GM19372 (cell line): ENCODE data around the gene CCDC188.

Experiments
- ATAC-seq: cut with Tn5 transposase; IDR thresholded peaks from one replicate; pipeline ENCODE4 v1.9.1; 2021; ENCODE audit warnings: mild to moderate bottlenecking, low read depth, moderate library complexity; ENCODE audit not compliant: unreplicated experiment

Gene CCDC188

DNA sequence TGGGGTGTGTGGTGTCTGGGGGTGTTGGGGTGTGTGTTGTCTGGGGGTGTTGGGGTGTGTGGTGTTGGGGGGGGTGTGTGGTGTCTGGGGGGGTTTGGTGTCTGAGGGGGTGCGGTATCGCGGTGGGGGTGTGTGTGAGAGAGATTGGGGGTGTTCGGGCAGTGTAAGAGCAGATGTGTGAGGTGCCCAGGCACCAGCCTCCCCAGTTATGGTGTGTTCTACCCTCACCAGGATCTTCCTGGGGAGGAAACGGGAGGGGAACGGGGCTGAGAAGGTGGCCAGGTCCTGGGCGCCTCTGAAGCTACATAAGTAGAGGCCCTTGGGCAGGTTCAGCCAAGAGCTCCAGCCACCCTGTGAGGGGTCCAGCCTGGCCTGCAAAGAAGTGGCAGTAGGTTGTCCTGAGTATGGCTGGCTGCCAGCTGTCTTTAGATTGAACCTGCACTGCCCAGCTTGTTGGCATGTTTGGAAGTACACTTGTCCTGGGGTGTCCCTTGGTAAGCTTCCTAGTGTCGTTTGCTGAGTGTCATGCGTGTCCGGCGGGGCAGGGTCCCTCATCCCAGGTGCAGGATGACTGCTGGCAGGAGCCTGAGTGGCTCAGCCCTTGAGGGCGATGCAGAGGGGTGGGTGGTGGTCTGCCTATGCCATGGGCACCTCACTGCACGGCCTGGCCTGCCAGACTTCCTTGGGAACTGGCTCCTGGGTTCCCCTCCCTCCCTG lies 27.3 kb downstream of the CCDC188 start:
- no peak for ATAC-seq

DNA sequence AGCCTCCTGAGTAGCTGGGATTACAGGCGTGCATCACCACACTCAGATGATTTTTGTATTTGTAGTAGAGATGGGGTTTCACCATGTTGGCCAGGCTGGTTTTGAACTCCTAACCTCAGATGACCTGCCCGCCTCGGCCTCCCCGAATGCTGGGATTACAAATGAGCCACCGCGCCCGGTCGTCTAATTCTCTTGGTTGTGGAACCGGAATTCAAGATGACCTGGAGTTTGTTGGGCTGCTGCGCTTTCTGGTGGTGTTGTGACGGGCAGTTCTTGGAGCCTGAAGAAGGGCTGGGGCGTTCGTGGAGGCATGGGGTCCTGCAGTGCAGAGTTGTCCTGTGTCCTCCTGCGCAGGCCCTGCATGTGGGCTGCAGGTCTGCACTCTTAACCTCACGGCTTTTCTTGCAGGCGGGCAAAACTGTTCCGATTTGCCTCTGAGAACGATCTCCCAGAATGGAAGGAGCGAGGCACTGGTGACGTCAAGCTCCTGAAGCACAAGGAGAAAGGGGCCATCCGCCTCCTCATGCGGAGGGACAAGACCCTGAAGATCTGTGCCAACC lies 28.9 kb downstream of the CCDC188 start:
- no peak for ATAC-seq

DNA sequence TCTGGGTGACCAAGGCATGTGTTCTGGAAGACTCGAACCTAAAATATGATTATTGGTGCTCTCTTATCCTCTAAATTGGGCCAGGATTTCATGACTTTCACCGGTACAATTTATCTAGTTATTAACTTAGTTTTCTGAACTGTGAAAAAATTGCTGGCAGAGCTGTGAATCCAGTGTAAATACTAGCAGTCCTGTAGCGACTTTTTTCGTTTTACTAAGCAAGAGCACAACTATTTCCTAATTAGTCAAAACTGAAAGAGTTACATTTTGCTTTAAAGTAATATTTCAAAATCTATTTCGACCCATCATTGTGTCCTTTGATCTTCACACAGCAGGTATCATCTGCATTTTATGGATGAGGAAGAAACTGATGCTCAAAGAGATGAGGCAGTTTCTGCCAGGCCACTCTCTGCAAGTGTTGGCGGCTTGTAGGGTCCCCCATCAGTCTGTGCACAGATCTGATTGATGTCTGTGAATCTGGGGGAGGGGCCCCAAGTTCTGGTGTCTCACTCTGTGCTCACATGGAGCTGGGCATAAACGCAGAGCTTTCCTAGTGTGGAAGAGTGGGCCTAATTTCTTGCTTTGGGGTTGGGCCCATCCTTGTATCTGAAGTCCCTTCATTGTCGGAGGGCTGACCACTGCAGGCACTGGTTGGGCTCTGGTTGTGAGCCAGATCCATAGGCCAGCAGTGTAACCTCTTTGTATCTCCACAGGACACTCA lies 32.4 kb downstream of the CCDC188 start:
- ATAC-seq, result no peak

DNA sequence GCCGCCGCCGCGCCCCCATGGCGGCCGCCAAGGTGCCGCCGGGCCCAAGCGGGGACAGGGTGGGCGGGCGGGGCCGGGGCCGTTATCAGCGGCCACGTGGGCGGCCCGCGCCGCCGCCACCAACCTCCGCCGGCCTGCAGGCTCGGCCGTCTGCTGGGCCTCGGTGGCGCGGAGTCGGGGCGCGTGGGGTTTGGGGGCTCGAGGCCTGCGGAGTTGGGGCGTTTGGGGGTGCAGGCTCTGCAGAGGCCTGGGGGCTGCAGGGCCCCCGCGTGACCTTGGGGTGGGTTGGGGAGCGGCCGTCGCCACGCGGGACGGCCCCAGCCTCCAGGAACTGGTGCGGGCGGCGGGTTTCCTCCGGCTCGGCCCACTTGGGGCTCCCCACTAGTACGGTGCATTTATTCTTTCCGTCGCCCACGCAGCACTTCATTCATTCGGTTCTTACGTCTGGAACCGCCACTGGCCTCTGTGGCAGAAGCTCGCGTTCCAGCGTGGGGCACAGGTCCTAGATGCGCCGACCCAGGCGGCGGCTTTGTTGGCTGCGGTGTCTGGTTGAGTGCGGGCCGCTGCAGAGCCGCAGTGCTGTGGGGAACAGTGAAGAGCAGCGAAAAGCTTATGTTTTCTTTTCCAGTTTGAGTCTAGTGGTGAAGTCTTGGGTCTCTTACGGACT lies 33.1 kb downstream of the CCDC188 start:
- peak; percentile 17 for ATAC-seq

DNA sequence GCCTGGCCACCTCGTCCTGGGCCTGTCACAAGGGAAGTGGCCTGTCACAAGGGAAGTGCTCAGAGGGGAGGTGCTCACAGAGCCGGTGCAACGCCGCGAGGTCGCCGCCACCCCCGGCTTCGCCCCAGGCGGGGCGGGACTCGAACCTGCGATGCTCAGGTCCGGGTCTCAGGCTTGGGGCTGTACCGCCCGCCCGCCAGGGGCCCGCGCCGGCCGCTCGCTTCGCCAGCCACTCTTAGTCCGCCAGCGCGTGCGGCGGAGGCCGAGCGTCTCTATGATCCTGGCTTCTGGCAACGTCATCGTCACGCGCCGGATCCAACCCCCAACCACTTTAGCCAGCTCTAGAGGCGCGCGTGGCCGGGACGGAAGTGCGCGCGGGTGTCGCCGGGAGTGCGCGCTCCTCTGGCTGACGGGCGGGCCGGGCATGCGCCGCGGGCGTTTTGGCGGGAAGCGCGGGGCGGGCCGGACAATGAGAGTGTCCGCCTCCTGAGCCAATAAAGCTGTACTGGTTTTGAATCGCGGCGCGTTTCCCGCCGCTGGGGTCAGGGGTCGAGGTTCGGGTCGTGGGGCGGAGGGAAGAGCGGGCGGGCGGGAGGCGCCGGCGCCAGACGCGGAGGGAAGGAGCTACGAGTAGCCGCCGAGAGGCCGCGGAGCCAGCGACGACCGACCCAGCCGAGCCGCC lies 33.8 kb downstream of the CCDC188 start, which contains the start of gene TRMT2A:
TRMT2A (minus strand) TSS at position 276 of the 682 bp plus-strand sequence. CDS start 320 bp downstream, outside the sequence.
- ATAC-seq, result peak; percentile 82

DNA sequence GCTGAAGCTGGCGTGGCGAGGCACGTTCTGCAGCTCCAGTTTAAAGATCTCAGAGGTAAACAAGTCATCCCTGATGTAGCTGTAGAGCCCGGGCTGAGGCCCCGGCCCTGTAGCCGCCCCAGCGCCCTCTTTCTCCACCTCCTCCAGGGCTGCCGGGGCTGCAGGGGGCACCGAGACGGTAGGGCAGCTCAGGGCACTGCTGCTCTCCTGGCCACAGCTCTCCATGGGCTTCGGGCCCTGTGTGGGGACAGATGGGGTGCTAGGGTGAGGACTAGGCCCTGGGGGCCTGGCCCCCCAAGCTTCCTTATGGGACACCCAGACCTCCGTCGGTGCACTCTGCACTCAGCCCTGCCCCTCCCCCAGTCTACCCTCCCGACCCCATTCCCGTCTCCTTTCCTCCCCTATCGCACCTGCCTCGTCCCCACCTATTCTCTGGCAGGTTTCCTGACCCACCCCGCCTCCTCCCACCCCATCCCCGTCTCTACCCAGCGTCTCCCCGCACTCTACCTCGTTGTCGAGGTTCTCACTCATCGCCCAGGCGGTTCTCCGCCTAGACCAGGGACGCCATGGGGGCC lies 34.4 kb downstream of the CCDC188 start:
- ATAC-seq, result no peak

DNA sequence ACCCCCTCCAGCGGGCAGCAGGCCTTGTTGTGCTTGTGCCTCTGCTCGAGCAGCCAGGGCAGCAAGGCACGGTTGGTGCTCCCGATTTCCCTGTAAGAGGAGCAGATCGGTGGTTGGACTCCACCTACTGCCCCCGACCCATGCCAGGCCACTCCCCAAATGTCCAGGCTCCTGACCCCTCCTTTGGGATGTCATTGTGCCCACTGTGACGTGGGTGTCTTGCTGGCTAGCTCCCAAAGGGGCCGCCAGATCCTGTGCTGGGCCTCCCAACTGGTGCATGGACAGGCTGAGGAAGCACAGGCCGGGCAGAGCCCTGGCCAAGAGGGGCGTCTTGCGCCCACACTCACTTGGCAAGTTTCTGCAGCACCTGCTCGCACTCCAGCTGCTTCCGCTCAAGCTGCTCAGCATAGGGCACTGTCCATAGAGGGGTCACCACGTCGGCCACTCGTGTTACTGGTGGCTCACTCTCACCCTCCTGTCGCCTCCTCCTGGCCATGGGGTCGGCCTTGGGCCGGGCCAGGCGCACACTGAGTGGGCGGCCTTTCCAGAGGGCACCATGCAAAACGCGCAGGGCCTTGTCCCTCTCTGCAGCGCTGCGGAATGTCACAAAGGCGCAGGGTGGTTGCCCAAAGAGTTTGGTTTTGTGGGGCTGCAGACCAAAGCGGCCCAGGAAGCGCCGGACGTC lies 35.0 kb downstream of the CCDC188 start, which contains the start of gene RANBP1:
RANBP1 (plus strand) TSS at position 414 of the 685 bp plus-strand sequence; CDS start at position 495, 81 bp downstream.
- ATAC-seq, result no peak

DNA sequence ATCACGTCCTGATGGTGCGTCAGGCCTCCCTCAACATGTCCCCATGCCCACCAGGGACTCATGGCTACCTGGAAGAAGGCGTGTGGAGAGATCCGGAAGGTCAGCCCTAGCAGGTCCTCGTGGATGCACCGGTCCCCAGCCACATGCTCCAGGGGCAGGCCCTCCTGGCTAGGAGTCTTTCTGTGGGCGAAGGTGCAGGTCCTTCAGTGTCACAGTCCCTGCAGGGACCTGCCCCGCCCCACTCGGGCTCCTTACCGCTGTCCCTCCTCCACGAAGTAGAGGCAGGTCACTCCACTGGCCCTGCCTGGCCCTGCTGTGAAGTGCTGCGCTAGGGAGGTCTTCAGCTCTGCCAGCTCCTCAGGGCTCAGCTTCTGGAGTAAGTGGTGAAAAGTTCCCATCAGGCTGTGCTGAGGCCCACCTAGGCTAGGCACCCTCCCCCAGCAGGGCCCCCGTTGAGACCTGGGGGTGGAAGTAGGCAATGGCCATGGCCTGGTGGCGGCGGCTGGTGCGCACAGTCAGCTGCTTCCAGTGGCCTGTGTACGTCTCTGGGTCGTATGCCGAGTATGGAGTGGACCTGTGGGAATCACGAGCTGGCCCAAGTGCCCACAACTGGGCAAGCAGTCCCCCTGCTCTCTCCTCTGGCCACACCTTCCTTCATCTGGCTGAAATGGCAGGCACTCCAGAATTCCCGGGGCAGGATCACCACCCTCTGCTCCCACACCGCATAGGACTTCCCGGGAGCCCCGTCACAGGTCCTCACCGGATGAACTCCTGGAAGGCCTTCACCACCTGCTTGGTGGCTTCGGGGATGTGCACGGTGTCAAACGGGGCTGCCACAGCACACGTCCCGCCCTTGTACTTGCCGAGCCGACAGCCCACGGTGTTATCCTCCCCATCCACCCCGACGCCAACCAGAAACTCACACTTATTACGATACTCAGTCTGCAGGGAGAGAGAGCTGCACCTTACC lies 36.1 kb downstream of the CCDC188 start:
- ATAC-seq, result no peak

DNA sequence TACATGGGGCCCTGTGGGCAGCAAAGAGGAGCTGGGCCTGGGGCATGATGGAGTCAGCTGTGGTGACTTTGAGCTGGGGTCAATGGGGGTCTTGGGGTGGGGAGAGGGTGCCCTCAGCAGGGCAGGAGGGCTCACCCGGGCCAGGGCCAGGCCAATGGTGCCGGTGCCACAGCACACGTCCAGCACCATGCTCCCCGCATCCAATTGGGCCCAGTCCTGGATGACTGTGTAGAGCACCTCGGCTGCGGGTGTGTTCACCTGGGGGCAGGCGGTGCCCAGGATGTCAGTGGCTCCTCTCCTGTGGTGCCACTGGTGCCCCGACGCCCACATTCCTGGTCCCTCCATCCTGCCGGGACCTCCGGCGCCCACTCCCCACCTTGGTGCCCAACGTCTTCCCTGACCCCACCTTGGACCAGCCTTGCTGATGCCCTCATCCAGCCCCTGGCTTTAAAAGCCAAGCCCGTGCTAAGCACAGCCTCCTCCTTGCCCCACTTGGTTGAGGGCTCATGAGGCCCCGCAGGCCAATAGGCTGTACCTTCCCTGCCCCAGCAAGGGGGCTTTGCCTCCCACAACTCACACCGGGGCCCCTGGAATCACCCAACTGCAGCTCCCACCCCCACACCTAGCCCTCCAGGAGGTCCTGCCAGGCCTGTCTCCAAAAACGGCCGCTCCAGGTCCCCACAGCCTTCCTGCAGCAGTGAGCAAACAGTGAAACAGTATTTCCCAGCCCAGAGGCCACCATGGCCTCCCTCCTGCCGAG lies 37.1 kb downstream of the CCDC188 start:
- no peak for ATAC-seq

DNA sequence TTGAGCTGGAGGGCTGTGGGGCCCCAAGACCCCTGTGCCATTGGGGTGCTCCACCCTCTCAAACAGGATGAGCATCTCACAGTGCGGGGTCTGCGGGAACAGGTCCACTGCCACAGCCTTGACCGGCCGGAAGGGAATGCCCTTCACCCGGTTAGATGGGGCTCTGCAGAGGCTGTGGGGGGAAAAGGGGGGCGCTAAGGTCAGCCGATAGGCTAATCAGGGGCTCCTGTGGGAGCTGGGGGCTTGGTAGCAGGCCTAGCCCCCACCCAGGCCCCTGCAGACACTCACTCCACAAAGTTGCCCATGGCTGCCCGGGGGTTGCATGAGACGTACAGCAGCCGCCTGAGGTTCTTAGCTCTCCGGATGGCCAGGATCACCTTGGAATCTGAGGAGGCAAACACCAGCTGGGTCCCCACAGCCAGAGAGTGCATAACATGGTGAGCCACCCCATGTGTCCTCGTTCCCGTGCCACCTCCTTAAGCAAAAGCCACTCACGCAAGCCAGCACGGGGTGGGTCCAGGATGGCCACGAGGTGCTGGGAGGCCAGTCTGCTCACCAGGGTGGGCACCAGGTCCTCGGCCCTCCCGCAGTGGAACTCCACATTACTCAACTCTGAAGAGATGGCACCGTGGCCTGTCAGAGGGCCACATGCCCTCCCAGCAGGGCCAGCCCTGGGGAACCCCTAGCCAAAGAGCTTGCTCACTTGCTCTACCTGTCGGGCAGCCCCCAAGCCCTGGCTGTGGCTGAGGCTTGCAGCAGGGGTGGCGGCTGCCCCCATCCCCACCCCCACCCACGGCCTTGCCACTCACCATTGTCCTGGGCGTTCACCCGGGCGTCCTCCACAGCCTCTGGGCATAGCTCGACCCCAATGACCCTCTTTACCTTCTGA lies 38.0 kb downstream of the CCDC188 start:
- no peak for ATAC-seq

DNA sequence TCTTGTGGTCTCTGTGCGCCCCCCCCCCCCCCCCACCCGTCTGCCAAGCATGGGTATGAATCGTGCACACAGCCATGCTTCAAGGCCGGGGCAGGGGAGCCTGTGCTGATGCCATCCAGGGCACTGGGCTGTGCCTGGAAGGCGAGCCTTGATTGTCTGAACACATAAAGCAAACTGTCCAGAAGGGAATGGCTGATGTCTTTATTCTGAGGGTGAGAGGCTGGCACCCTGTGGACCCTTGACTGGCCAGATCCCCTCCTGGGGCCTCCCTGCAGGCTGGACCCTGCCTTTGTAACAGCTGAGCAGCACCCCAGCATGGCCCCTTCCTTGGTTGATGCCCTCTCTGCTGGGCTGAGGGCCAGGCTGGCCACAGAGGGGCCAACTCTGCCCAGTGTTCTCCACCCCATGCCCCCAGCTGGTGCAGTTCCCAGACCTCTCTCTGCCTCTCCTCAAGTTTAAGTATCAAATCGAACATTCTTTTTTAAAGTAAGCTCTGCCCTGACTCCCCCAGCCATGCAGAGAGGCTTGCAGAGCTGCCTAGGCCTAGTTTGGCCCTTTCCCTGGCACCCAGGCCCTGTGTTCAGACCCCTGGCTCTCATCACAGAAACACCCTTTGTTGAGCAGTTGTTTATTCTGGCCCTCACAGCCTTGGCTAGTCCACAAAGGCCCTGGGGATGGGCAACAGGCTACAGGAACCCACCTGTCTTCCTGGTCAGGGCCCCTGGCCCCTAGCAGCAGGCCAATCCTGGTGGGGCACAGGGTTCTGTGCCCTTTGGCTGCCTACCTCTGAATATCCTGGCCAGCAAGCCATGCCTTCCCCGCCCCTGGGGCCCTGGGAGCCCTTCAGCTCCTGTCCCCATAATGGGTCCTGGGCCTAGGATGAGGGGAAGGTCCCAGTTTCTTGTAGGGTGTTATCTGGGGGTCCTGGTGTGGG lies 38.9 kb downstream of the CCDC188 start:
- no peak for ATAC-seq

DNA sequence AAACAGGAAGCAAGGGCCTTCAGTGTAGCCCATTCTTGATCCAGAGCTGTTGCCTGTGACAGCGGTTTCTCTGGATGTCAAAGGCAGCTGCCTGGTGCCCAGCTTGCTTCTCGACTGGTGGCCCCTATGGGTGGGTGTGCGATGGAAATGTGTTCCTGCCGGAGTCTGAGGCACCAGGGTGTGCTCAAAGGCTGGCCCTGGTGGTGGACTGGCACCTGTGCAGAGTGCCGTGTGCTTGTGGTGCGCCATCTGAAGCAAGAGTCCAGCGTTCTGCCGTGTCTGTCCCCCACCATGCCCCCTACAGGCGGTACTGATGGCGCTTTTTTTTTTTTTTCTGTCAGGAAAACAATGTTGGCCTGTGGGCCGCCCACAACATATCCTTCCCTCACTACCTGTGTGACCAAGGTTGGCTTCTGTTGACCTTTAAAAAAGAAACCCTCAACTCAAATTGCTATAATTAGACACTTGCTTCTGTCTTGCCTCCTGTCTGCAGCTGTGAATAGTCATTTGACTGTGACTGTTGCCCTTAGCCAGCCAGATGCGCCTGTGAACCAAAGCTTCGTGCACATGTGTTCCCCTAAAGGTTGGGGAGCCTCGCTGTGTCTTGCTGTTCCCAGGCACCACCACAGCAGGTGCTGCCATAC lies 39.7 kb downstream of the CCDC188 start:
- ATAC-seq, result no peak

DNA sequence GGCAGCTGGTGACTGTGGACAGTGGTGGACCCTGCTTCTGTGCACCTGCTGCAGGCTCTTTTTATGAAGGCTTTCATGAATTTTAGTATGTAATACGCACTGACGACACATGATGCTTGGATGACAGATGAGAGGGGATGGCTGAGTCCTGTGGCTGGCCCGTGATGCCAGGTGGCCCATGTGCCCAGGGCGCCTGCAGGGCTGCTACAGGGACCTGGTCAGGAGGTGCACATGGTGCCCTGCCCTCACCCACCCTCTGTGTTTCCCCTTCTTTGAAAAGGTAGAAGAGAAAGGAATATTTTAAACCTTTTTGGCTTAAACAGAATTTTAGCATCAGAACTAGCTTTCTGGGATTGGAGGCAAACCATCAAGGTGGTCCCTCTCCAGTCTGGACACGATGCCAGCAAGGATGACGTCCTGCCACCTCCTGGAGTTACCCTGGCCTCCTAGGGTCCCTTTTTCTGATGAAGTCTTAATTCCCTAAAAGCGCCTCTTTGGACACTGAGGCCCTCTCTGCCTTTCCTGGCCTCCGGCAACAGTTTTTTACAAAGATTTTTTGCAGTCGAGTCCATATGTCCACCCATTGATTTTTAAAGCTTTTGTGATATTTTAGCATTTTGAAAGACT lies 40.4 kb downstream of the CCDC188 start:
- no peak for ATAC-seq
